T follicular helper cell (primary cell): Measurements from ENCODE around the gene MRPS6.

Experiments used
- DNase-seq: peaks from one replicate; pipeline ENCODE4 v3.0.0-alpha.2; 2020; ENCODE audit warnings: low read depth

Gene MRPS6

DNA sequence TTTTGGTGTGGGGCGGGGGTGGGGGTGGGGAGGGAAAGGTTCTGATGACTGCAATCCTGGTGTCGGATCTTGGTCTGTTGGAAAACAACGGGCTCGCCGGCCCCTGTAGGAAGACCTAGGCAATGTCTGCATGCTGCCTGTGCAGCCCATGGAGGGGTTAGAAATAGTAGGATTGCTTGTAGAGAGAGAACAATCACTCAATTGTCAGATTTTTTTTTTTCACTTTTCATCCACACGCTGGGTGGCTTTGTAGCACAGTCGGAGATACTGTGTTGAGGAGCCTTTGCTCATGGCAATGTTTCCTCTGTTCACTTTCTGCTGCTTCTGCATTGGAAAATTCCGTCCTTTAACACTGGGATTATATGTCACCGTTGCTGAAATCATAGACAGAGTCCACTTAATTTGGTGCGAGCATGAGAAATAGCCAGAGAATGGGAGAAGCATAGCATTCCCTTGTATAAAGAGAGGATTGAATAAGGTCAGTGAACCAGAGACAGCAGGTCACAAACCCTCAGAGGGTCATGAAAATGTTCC lies 107.5 kb downstream of the MRPS6 start:
- DNase-seq, result no peak

GRCh38 chr21:34181431-34182039 lies 108.2 kb downstream of the MRPS6 start:
- DNase-seq, result no peak

DNA sequence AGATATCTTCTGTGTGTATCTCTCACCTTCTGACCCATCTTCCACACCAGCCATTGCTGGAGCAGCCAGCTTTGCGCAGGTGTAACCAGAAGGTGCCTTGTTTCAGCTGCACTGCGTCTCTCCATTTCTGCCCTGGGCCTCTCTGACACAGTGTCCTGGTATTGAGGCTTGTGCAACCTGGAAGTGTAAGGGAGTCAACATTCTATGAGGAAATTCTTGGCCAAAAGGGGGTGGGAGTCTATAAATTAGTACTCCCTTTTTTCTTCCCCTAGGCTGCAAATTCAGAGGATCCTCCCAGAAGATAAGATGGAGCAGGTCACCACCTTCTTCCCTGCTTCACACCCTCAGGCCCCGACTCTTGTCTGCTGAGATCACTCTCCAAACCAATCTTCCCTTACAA lies 109.1 kb downstream of the MRPS6 start:
- DNase-seq, result no peak

DNA sequence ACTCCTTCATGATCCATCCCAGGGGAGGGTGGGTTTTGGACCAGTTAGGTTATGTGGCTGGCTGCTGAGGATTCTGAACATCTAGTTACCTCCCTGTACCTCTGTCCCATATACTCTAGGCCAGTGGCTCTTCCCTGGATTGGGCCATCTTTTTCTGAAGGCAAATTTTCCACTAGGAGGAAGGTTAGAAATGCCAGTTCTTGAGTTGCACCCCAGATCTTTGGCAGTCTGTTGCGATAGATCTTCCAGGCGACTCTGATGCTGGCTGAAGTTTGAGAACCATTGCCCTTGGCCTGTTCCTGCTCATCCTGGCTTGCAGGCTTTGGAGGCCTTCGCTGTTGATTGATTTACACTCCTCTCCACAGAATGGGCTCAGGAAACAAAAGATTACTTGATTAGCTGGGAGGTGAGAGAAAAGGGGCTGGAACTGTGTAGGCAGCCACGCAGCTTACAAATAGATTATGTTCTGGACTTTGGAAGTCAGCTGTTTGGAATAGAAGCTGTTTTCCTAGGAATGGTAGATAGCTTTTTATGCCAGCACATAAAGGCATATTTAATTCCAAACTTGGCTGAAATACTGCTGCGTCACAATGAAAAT lies 110.1 kb downstream of the MRPS6 start:
- no peak for DNase-seq

DNA sequence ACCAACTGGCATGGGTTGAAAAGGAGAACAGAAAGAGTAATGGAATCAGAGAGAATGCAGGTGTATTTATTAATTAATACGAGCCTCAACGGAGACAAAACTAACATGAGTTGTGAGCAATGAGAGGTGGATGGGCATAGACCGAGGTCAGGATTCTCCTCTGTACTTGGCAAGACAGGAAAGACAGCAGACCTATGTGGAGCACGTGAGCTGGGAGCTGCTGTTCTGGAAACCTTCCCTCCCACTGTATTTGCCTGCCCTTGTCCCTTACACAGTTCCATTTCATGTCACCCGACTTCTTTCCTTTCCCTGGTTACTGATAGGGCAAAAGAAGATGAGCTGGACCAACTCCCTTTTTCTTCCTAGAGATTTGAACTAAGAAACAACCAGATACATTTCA lies 110.9 kb downstream of the MRPS6 start:
- DNase-seq, result no peak

DNA sequence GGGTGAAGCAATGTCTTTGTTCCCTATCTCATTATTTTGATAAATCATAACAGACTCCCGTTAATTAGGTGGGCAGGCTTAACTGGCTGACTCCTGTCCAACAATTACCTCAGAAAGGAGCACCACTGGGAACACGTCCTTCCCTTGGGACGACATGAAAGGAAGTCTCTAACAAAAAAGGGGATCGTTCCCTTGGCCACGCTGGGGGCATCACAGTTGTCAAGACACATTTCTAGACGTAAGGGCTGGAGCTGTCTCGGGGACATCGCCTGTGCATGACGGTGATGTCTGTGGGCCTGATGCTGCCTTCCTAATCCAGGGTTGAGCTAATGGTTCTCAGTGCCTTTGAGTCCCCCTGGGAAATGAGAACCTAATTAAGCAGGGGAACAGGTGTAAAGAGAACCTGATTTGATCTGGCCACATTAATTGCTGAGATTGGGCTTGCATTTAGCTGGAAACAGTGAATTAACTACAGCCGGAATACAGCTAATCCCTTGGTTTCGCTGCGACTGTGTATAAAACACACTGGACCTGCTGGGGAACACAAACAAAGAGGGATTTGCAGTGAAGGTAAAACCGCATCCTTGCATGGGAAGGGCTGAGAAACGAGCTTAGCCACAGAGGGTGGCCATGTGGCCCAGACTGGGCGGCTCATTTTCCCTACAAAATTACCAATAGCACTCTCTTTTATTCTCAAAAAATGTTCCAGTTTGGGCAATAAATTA lies 111.8 kb downstream of the MRPS6 start:
- no peak for DNase-seq

DNA sequence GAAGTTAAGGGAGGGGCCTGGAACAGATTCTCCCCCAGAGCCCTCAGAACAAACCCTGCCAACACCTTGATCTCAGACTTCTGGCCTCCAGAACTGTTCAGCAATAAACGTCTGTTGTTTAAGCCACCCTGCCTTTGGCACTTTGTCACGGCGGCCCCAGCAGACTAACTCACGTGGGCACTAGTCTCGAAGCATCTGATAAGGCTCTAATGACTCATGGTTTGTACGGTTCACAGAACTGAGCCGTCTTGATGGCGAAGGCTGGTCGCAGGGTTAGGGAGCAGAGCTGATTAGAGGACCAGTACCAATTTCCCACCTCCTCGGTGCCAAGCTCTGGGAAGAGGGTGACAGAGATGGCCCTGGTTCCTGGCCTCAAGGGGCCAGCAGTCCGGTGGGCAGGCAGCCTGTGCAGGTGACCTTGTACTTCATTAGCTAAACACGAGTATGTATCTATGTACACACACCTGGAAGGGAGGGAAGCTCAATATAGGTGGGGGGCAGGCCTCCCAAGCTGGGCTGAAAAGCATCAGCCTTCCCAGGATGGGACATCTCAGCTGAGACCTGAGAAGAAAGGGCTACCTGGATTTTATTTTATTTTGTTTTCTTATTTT lies 112.8 kb downstream of the MRPS6 start:
- DNase-seq, result no peak

DNA sequence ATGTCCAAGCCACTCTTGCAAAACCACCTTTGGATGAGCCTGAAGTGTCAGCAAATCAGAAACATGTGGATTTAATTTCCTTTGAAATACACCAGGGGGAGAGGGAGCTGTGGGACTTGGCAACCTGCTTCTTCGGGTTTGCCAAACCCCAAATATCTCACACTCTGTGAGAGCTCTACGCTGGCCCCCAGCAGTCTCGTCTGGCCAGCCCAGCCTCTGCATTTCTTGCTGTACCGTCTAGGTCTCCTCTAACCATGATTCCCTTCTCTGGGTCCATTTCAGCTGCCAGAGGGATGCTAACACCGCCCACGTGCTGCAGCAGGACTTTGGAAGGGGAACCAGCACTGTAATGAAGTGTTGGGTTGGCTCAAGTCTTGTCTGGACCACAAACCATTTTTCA lies 114.6 kb downstream of the MRPS6 start:
- DNase-seq, result no peak

- no peak for DNase-seq
These were observed 116.1 kb downstream of the MRPS6 start for GRCh38 chr21:34189506-34189905.

- DNase-seq, result no peak
These were observed 117.4 kb downstream of the MRPS6 start for GRCh38 chr21:34190576-34191321.

DNA sequence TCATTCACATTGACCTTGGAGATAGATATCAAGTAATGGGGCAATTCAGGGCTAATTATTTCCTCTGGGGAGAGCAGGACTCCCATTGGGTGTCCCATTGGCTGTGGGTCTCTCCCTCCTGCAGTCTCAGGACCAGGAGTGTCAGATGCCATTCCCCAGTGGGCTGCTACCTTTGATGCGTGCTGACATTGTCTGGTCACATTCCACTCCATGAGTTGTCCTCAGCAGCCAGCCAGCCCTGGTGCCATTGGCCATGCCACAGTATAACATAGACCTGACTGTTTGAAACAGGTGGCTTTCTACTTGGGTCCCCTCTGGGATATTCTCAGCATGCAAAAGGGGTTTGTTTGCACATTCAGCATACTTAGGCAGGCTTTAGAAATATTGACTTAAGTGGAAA lies 118.5 kb downstream of the MRPS6 start:
- no peak for DNase-seq
